ENCODE data around the gene GLRX2.

GRCh38 chr1:193110246-193110645, 5.0 kb upstream of the GLRX2 start:
- no peak for TF ChIP-seq POLR2AphosphoS5 (IDR thresholded peaks at IDR 0.05; ENCODE audit: insufficient read depth in 1 of 2, low read depth in 1 of 2)
- TF ChIP-seq CTCF (IDR thresholded peaks at IDR 0.05): no peak
- TF ChIP-seq POLR2A (IDR thresholded peaks at IDR 0.05): no peak

All from vagina (tissue), 2 donors.